Measurements from ENCODE around the gene SPATA9.
"Not testable (repeated sequence)": the region's sequence is repeated elsewhere in the genome, so short reads cannot be mapped to it uniquely, and the experiment has no call there.

Gene SPATA9

GRCh38 chr5:95672641-95673040 lies 10.2 kb downstream of the SPATA9 start:
- no peak for DNase-seq

- no peak for DNase-seq
Observed at GRCh38 chr5:95671826-95672225, 11.0 kb downstream of the SPATA9 start.

- no peak for DNase-seq
Observed at GRCh38 chr5:95670568-95670967, 12.2 kb downstream of the SPATA9 start.

- no peak for DNase-seq
Observed at GRCh38 chr5:95669985-95670384, 12.8 kb downstream of the SPATA9 start.

- no peak for DNase-seq
Observed at GRCh38 chr5:95669540-95669939, 13.3 kb downstream of the SPATA9 start.

- no peak for DNase-seq
Observed at GRCh38 chr5:95668728-95669127, 14.1 kb downstream of the SPATA9 start.

GRCh38 chr5:95668216-95668615 lies 14.6 kb downstream of the SPATA9 start:
- no peak for DNase-seq

- no peak for DNase-seq
Observed at GRCh38 chr5:95667678-95668077, 15.1 kb downstream of the SPATA9 start.

- DNase-seq, result no peak
Observed at GRCh38 chr5:95667061-95667618, 15.7 kb downstream of the SPATA9 start.

GRCh38 chr5:95664204-95664786 lies 18.5 kb downstream of the SPATA9 start:
- peak; percentile 1 for DNase-seq

- no peak for DNase-seq
Observed at GRCh38 chr5:95662946-95663345, 19.8 kb downstream of the SPATA9 start.

- DNase-seq, result no peak
Observed at GRCh38 chr5:95660060-95660459, 22.7 kb downstream of the SPATA9 start.

GRCh38 chr5:95655575-95655974 lies 27.2 kb downstream of the SPATA9 start:
- no peak for DNase-seq

GRCh38 chr5:95654196-95654595 lies 28.6 kb downstream of the SPATA9 start:
- DNase-seq, result no peak

- DNase-seq, result no peak
Observed at GRCh38 chr5:95652849-95653248, 29.9 kb downstream of the SPATA9 start.

- no peak for DNase-seq
Observed at GRCh38 chr5:95649842-95650620, 32.8 kb downstream of the SPATA9 start.

GRCh38 chr5:95649274-95649673 lies 33.5 kb downstream of the SPATA9 start:
- DNase-seq, result no peak

- DNase-seq, result no peak
Observed at GRCh38 chr5:95647886-95648860, 34.6 kb downstream of the SPATA9 start.

- peak; percentile 94 for DNase-seq
Observed at GRCh38 chr5:95646569-95647431, 36.0 kb downstream of the SPATA9 start, which contains the start of gene RFESD. Gene RFESD (plus strand): TSS chr5:95646777. CDS start chr5:95652272, 5,495 bp downstream.

GRCh38 chr5:95646226-95646568 lies 36.6 kb downstream of the SPATA9 start:
- not testable (repeated sequence) for DNase-seq

- no peak for DNase-seq
Observed at GRCh38 chr5:95644351-95645042, 38.3 kb downstream of the SPATA9 start.
